GM19193 (cell line): ENCODE results near the gene SPINK4.

Experiments used
- POLR2A ChIP-seq: IDR thresholded peaks from 4 replicates; pipeline ENCODE4 v1.6.1; 2011; ENCODE audit not compliant: insufficient read depth, insufficient read length; ENCODE audit errors: extremely low read depth

SPINK4 gene

GRCh38 chr9:33225319-33226147 lies 14.4 kb upstream of the SPINK4 start:
- TF ChIP-seq POLR2A = no peak

GRCh38 chr9:33227008-33227398 lies 13.0 kb upstream of the SPINK4 start:
- no peak for TF ChIP-seq POLR2A

- no peak for TF ChIP-seq POLR2A
These were observed 12.2 kb upstream of the SPINK4 start for GRCh38 chr9:33227741-33228140.

GRCh38 chr9:33228606-33229005 lies 11.4 kb upstream of the SPINK4 start:
- no peak for TF ChIP-seq POLR2A

GRCh38 chr9:33229359-33230114 lies 10.4 kb upstream of the SPINK4 start:
- no peak for TF ChIP-seq POLR2A

GRCh38 chr9:33230756-33231622 lies 9.0 kb upstream of the SPINK4 start:
- no peak for TF ChIP-seq POLR2A

GRCh38 chr9:33231623-33231942 lies 8.4 kb upstream of the SPINK4 start:
- no peak for TF ChIP-seq POLR2A

GRCh38 chr9:33232815-33233214 lies 7.2 kb upstream of the SPINK4 start:
- TF ChIP-seq POLR2A = no peak

- TF ChIP-seq POLR2A = no peak
These were observed 6.2 kb upstream of the SPINK4 start for GRCh38 chr9:33233626-33234342.

- no peak for TF ChIP-seq POLR2A
These were observed 5.2 kb upstream of the SPINK4 start for GRCh38 chr9:33234511-33235467.

- no peak for TF ChIP-seq POLR2A
These were observed 3.4 kb upstream of the SPINK4 start for GRCh38 chr9:33236571-33236970.

- TF ChIP-seq POLR2A = no peak
These were observed 1.3 kb downstream of the SPINK4 start for GRCh38 chr9:33241298-33241697.

- no peak for TF ChIP-seq POLR2A
These were observed 2.7 kb downstream of the SPINK4 start for GRCh38 chr9:33242609-33243134.

GRCh38 chr9:33244137-33244784 lies 4.3 kb downstream of the SPINK4 start:
- no peak for TF ChIP-seq POLR2A

GRCh38 chr9:33245341-33245740 lies 5.4 kb downstream of the SPINK4 start:
- no peak for TF ChIP-seq POLR2A
